H9 (cell line): ENCODE data around the gene MSI2. TPM values are rescaled to one million over a fixed set of nuclear protein-coding genes. Genes with fewer than 3 reads are reported as not detected.

ENCODE experiments used
- DNase-seq: peaks from one replicate; pipeline ENCODE4 v3.0.0-alpha.2; 2017
- H2AFZ ChIP-seq: one replicate; pipeline ENCODE4 v1.6.1; 2013; ENCODE audit warnings: mild to moderate bottlenecking, low read length, control low read depth, moderate library complexity
- H2AK5ac ChIP-seq: 2 replicates; pipeline ENCODE4 v1.6.1; 2013; ENCODE audit warnings: low read length, control low read depth, mixed read lengths; ENCODE audit not compliant: insufficient read length
- H2BK120ac ChIP-seq: one replicate; pipeline ENCODE4 v1.6.1; 2013; ENCODE audit warnings: low read depth, mild to moderate bottlenecking, low read length, control low read depth, inconsistent platforms; ENCODE audit not compliant: poor library complexity, severe bottlenecking
- H2BK12ac ChIP-seq: 2 replicates; pipeline ENCODE4 v1.6.1; 2013; ENCODE audit warnings: low read length, control low read depth, mixed read lengths, low read depth; ENCODE audit not compliant: insufficient read length
- H2BK15ac ChIP-seq: 2 replicates; pipeline ENCODE4 v1.6.1; 2013; ENCODE audit warnings: low read depth, low read length, control low read depth
- H2BK20ac ChIP-seq: one replicate; pipeline ENCODE4 v1.6.1; 2013; ENCODE audit warnings: low read depth, mild to moderate bottlenecking, low read length, control low read depth, inconsistent platforms; ENCODE audit not compliant: poor library complexity, severe bottlenecking
- H2BK5ac ChIP-seq: 2 replicates; pipeline ENCODE4 v1.6.1; 2013; ENCODE audit warnings: low read length, control low read depth, mixed read lengths; ENCODE audit not compliant: insufficient read length
- H3K14ac ChIP-seq: 2 replicates; pipeline ENCODE4 v1.6.1; 2013; ENCODE audit warnings: low read length, control low read depth; ENCODE audit not compliant: insufficient read depth
- H3K18ac ChIP-seq: 2 replicates; pipeline ENCODE4 v1.6.1; 2013; ENCODE audit warnings: low read depth, mild to moderate bottlenecking, mixed read lengths, low read length, control low read depth; ENCODE audit not compliant: insufficient read length
- H3K23ac ChIP-seq: 2 replicates; pipeline ENCODE4 v1.6.1; 2013; ENCODE audit warnings: low read length, control low read depth, mixed read lengths, low read depth; ENCODE audit not compliant: insufficient read length
- H3K23me2 ChIP-seq: 2 replicates; pipeline ENCODE4 v1.6.1; 2013; ENCODE audit warnings: low read depth, mild to moderate bottlenecking, mixed read lengths, low read length, control low read depth; ENCODE audit not compliant: insufficient read length, poor library complexity, severe bottlenecking
- H3K27ac ChIP-seq: 2 replicates; pipeline ENCODE4 v1.5.1; 2013; ENCODE audit warnings: low read length, control low read depth, mixed read lengths, low read depth; ENCODE audit not compliant: insufficient read length
- H3K27me3 ChIP-seq: 2 replicates; pipeline ENCODE4 v1.6.1; 2013; ENCODE audit warnings: low read length, control low read depth, inconsistent platforms; ENCODE audit not compliant: insufficient read depth
- H3K4ac ChIP-seq: 2 replicates; pipeline ENCODE4 v1.6.1; 2013; ENCODE audit warnings: low read depth, mild to moderate bottlenecking, control low read depth, inconsistent platforms, low read length, moderate library complexity
- H3K4me1 ChIP-seq: 2 replicates; pipeline ENCODE4 v1.6.1; 2013; ENCODE audit warnings: low read length, control low read depth, inconsistent platforms; ENCODE audit not compliant: insufficient read depth
- H3K4me2 ChIP-seq: 2 replicates; pipeline ENCODE4 v1.6.1; 2013; ENCODE audit warnings: low read length, control low read depth, mixed read lengths; ENCODE audit not compliant: insufficient read length, insufficient read depth
- H3K56ac ChIP-seq: 2 replicates; pipeline ENCODE4 v1.6.1; 2013; ENCODE audit warnings: low read depth, mild to moderate bottlenecking, mixed read lengths, low read length, control low read depth; ENCODE audit not compliant: insufficient read length
- H3K79me1 ChIP-seq: 2 replicates; pipeline ENCODE4 v1.6.1; 2013; ENCODE audit warnings: low read depth, mild to moderate bottlenecking, moderate library complexity, low read length, control low read depth, inconsistent platforms; ENCODE audit not compliant: insufficient read depth, poor library complexity, severe bottlenecking
- H3K79me2 ChIP-seq: 2 replicates; pipeline ENCODE4 v1.6.1; 2013; ENCODE audit warnings: low read length, control low read depth, inconsistent platforms; ENCODE audit not compliant: insufficient read depth
- H3K9ac ChIP-seq: 2 replicates; pipeline ENCODE4 v1.6.1; 2013; ENCODE audit warnings: low read length, control low read depth, mixed read lengths; ENCODE audit not compliant: insufficient read length; ENCODE audit errors: extremely low read depth
- H3K9me3 ChIP-seq: one replicate; pipeline ENCODE4 v1.6.1; 2013; ENCODE audit warnings: low read depth, low read length, inconsistent platforms; ENCODE audit not compliant: control insufficient read depth
- H3T11ph ChIP-seq: one replicate; pipeline ENCODE4 v1.6.1; 2013; ENCODE audit warnings: mild to moderate bottlenecking, low read length, control low read depth, inconsistent platforms
- H4K20me1 ChIP-seq: one replicate; pipeline ENCODE4 v1.6.1; 2013; ENCODE audit not compliant: control insufficient read depth, insufficient read length, insufficient read depth
- H4K5ac ChIP-seq: 2 replicates; pipeline ENCODE4 v1.6.1; 2013; ENCODE audit warnings: low read depth, mild to moderate bottlenecking, mixed read lengths, low read length, control low read depth; ENCODE audit not compliant: insufficient read length
- H4K8ac ChIP-seq: replicated peaks from 2 replicates; pipeline ENCODE4 v1.6.1; 2013; ENCODE audit warnings: low read length, control low read depth, mixed read lengths, low read depth; ENCODE audit not compliant: insufficient read length
- H4K91ac ChIP-seq: 2 replicates; pipeline ENCODE4 v1.6.1; 2013; ENCODE audit warnings: low read depth, mild to moderate bottlenecking, moderate library complexity, mixed read lengths, low read length, control low read depth; ENCODE audit not compliant: insufficient read length
- H3K27ac Mint-ChIP-seq, 3 experiments: 2 replicates in 2 of 3; 3 replicates in 1 of 3; pipeline ENCODE4 v1.8.0; 2020 to 2021; ENCODE audit warnings: mixed read lengths in 3 of 3, mild to moderate bottlenecking in 1 of 3, moderate library complexity in 1 of 3
- H3K27me3 Mint-ChIP-seq: 2 replicates; pipeline ENCODE4 v1.8.0; 2021; ENCODE audit warnings: low read depth, mild to moderate bottlenecking, moderate library complexity, mixed read lengths
- H3K36me3 Mint-ChIP-seq, 3 experiments: 2 replicates in 2 of 3; 3 replicates in 1 of 3; pipeline ENCODE4 v1.8.0; 2020 to 2021; ENCODE audit warnings: low read depth in 3 of 3, mixed read lengths in 3 of 3; ENCODE audit not compliant: insufficient read depth in 1 of 3
- H3K4me1 Mint-ChIP-seq, 2 experiments: 2 replicates each; pipeline ENCODE4 v1.8.0; 2020; ENCODE audit warnings: mixed read lengths in 2 of 2
- H3K4me3 Mint-ChIP-seq, 2 experiments: 2 replicates in 1 of 2; 3 replicates in 1 of 2; pipeline ENCODE4 v1.8.0; 2020 to 2021; ENCODE audit warnings: mild to moderate bottlenecking in 2 of 2, mixed read lengths in 2 of 2, moderate library complexity in 1 of 2
- H3K9me3 Mint-ChIP-seq, 2 experiments: 2 replicates in 1 of 2; 3 replicates in 1 of 2; pipeline ENCODE4 v1.8.0; 2020; ENCODE audit warnings: mild to moderate bottlenecking in 2 of 2, mixed read lengths in 2 of 2, moderate library complexity in 1 of 2
- CTCF ChIP-seq: fragments of 200-600 bp; sonication (generic); conservative IDR thresholded peaks from 3 replicates; pipeline ENCODE4 v1.8.0; 2021; ENCODE audit warnings: antibody characterized with exemption, mild to moderate bottlenecking
- WGBS: extraction: QIAGEN DNeasy Blood & Tissue Kit; methylation state at CpG from one replicate; pipeline ENCODE4 v1.1.7; 2013; ENCODE audit warnings: missing lambda C conversion rate, low lambda C conversion rate, mixed read lengths; ENCODE audit not compliant: insufficient read length; ENCODE audit errors: extremely low coverage; 5-methylcytosine and 5-hydroxymethylcytosine counted together
- total RNA-seq: library from RNA; stranded (reverse); gene quantifications from 2 replicates; pipeline ENCODE4 v1.2.1, GENCODE V29; 2021

The MSI2 gene
- total RNA-seq, 1 experiment from 2014 or later = 98.5 TPM

GRCh38 chr17:57718878-57719277, 462.6 kb downstream of the MSI2 start:
- no peak overlapping the region for H4K5ac ChIP-seq
- H3K27ac ChIP-seq = no peak overlapping the region
- H3K23me2 ChIP-seq = no peaks in the 10 kb centered on the region
- H2BK15ac ChIP-seq = no peak overlapping the region
- no peak overlapping the region for H3K14ac ChIP-seq
- no peaks in the 10 kb centered on the region for H3K79me1 ChIP-seq
- no peak overlapping the region for H3K56ac ChIP-seq
- H3K4me1 ChIP-seq = no peaks in the 10 kb centered on the region
- H3K18ac ChIP-seq = no peak overlapping the region
- H4K91ac ChIP-seq = no peak overlapping the region
- no peak overlapping the region for H4K8ac ChIP-seq
- H2BK20ac ChIP-seq = no peak overlapping the region
- no peaks in the 10 kb centered on the region for H3K27me3 ChIP-seq
- H3K23ac ChIP-seq = no peak overlapping the region
- no peaks in the 10 kb centered on the region for H3K79me2 ChIP-seq
- WGBS = no CpG with 5 or more reads among the region's 8 CpGs
- no peak overlapping the region for H3K4ac ChIP-seq
- no peak overlapping the region for H3K4me2 ChIP-seq
- Mint-ChIP-seq H3K27me3 (peaks cover 51% of the 10 kb centered on the region), H3K4me3 (no peak overlapping the region), H3K9me3 (no peaks in the 10 kb centered on the region), H3K27ac (no peak overlapping the region), H3K36me3 (no peaks in the 10 kb centered on the region), H3K4me1 (0 out of 4 replicates have a peak, but pooled peaks cover 0 to 5% of the 10 kb centered on the region in 2 experiments)
- no peaks in the 10 kb centered on the region for H3K9me3 ChIP-seq
- no peak overlapping the region for H2AK5ac ChIP-seq
- no peak for TF ChIP-seq CTCF
- no peak overlapping the region for H2BK120ac ChIP-seq
- no peak overlapping the region for H3K9ac ChIP-seq
- no peak overlapping the region for H2AFZ ChIP-seq
- no peak overlapping the region for H3T11ph ChIP-seq
- no peak overlapping the region for H2BK12ac ChIP-seq
- H2BK5ac ChIP-seq = no peak overlapping the region
- H4K20me1 ChIP-seq = no peaks in the 10 kb centered on the region
- DNase-seq = no peak
